ENCODE data around the gene ISLR.

DNA sequence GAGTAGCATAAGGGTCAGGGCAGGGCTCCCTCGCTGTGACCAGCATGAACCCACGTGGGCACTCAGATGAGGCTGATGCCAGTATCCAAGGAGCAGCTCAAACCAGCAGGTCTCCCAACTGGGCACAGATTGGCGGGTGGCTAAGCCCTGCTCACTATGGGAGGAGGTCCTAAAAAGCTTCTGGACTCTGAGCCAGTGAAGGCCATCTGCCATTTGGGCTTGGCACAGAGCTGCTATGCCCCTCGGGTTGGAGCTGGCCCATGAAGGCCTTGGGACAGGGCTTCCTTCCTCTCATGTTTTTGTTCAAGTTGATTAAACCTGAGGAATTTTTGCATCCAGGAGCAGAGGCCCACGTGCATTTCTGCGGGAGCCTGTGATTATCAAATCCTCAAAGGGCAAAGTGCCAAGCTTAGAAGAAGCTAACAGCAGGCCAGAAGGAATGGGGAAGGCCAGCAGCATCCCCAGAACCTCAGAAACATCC lies 33.3 kb downstream of the ISLR start:
- TF ChIP-seq, protein P1, sequence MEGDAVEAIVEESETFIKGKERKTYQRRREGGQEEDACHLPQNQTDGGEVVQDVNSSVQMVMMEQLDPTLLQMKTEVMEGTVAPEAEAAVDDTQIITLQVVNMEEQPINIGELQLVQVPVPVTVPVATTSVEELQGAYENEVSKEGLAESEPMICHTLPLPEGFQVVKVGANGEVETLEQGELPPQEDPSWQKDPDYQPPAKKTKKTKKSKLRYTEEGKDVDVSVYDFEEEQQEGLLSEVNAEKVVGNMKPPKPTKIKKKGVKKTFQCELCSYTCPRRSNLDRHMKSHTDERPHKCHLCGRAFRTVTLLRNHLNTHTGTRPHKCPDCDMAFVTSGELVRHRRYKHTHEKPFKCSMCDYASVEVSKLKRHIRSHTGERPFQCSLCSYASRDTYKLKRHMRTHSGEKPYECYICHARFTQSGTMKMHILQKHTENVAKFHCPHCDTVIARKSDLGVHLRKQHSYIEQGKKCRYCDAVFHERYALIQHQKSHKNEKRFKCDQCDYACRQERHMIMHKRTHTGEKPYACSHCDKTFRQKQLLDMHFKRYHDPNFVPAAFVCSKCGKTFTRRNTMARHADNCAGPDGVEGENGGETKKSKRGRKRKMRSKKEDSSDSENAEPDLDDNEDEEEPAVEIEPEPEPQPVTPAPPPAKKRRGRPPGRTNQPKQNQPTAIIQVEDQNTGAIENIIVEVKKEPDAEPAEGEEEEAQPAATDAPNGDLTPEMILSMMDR (IDR thresholded peaks at IDR 0.05; ENCODE audit: poor library complexity) = no peak
- no peak for TF ChIP-seq EZH2 (IDR thresholded peaks at IDR 0.05; ENCODE audit: borderline replicate concordance)
- TF ChIP-seq EZH2phosphoT487 (IDR thresholded peaks at IDR 0.05; ENCODE audit: low read depth, severe bottlenecking, unreplicated experiment) = no peak
